ENCODE measurements around the gene COL17A1.

Gene COL17A1

DNA sequence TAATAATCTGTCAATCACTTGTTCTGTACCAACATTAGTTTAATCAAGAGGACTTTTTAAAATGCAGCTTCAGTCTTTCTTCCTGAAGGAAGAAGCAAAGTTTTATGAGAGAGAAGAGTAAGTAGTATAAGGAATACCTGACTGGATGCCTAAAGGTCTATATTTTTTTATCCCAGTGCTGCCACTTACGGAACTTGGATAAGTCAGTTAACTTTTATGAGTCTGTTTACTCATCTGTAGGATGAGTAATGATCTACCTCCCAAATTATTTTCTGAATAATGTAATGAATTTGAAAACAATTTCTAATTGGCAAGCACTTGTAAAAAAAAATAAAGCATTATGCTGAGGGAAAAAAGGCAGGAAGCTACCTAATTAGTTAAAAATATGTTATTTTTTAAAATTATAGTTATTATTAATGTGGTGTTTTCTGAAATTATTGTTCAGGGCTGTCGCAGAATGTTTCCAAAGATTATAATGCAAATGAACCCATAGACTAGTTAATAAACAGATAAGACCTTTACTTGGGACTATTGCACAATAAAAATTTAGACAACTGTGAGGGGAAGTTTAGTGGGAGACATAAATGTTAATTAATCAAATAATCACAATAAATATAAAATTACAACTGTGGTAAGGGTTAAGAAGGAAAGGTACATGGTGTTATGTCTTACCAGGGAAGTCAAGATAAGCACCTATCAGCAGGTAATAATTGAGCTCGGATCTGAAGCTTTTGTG lies 94.1 kb downstream of the COL17A1 start:
- Histone ChIP-seq H3K9ac (ENCODE audit: low read length) (no peak overlapping the region), H3K27me3 (replicated peaks; ENCODE audit: insufficient read depth, low read length) (no peaks in the 10 kb centered on the region), H3K4me2 (ENCODE audit: low read depth, low read length) (no peak overlapping the region), H4K20me1 (ENCODE audit: insufficient read depth, low read length) (no peaks in the 10 kb centered on the region), H3K4me3 (ENCODE audit: low read length) (no peak overlapping the region), H3K36me3 (replicated peaks; ENCODE audit: insufficient read depth, low read length) (0 out of 2 replicates have a peak, but pooled peaks cover 3% of the 10 kb centered on the region), H3F3A (ENCODE audit: insufficient read depth, low read length) (no peaks in the 10 kb centered on the region), H3K9me3 (replicated peaks; ENCODE audit: insufficient read depth, low read length) (no peaks in the 10 kb centered on the region), H3K4me1 (ENCODE audit: low read length) (no peaks in the 10 kb centered on the region), H3K27ac (ENCODE audit: low read length) (no peak overlapping the region), H3K79me2 (ENCODE audit: low read length) (peaks cover 37% of the 10 kb centered on the region), H2AFZ (ENCODE audit: low read length) (no peak overlapping the region), H3K9me2 (replicated peaks; ENCODE audit: insufficient read depth, low read length) (no peaks in the 10 kb centered on the region)
- TF ChIP-seq EZH2phosphoT487 (IDR thresholded peaks at IDR 0.05; ENCODE audit: low read length) = no peak
- TF ChIP-seq, protein P1, sequence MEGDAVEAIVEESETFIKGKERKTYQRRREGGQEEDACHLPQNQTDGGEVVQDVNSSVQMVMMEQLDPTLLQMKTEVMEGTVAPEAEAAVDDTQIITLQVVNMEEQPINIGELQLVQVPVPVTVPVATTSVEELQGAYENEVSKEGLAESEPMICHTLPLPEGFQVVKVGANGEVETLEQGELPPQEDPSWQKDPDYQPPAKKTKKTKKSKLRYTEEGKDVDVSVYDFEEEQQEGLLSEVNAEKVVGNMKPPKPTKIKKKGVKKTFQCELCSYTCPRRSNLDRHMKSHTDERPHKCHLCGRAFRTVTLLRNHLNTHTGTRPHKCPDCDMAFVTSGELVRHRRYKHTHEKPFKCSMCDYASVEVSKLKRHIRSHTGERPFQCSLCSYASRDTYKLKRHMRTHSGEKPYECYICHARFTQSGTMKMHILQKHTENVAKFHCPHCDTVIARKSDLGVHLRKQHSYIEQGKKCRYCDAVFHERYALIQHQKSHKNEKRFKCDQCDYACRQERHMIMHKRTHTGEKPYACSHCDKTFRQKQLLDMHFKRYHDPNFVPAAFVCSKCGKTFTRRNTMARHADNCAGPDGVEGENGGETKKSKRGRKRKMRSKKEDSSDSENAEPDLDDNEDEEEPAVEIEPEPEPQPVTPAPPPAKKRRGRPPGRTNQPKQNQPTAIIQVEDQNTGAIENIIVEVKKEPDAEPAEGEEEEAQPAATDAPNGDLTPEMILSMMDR (IDR thresholded peaks at IDR 0.05; ENCODE audit: low read length) = no peak
- TF ChIP-seq EZH2 (optimal IDR thresholded peaks at IDR 0.05; ENCODE audit: low read depth, low read length) = no peak
- DNase-seq = no peak

DNA sequence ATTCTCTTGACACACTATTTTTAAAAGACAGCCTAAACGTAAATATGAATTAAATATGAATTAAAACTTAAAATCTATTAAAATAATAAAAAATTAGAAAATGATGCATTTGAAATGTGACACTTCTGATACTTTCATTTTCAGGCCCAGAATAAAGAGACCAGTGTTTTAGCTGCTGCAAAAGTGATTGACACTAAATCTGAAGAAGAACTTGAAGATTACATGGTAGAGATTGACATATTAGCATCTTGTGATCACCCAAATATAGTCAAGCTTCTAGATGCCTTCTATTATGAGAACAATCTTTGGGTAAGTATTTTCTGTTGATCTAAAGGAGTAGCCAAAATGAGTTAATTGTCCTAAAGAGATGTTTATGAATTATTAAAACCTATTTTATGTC lies 95.1 kb downstream of the COL17A1 start:
- Histone ChIP-seq H3K9me2 (replicated peaks; ENCODE audit: insufficient read depth, low read length) (no peaks in the 10 kb centered on the region), H3K27me3 (replicated peaks; ENCODE audit: insufficient read depth, low read length) (no peaks in the 10 kb centered on the region), H2AFZ (ENCODE audit: low read length) (no peak overlapping the region), H4K20me1 (ENCODE audit: insufficient read depth, low read length) (no peaks in the 10 kb centered on the region), H3K4me3 (ENCODE audit: low read length) (no peak overlapping the region), H3K4me2 (ENCODE audit: low read depth, low read length) (no peak overlapping the region), H3K36me3 (replicated peaks; ENCODE audit: insufficient read depth, low read length) (0 out of 2 replicates have a peak, but pooled peaks cover 3% of the 10 kb centered on the region), H3K79me2 (ENCODE audit: low read length) (peaks cover 47% of the 10 kb centered on the region), H3F3A (ENCODE audit: insufficient read depth, low read length) (no peaks in the 10 kb centered on the region), H3K9me3 (replicated peaks; ENCODE audit: insufficient read depth, low read length) (no peaks in the 10 kb centered on the region), H3K4me1 (ENCODE audit: low read length) (no peaks in the 10 kb centered on the region), H3K27ac (ENCODE audit: low read length) (no peak overlapping the region), H3K9ac (ENCODE audit: low read length) (no peak overlapping the region)
- TF ChIP-seq, protein P1 (IDR thresholded peaks at IDR 0.05; ENCODE audit: low read length) = no peak
- no peak for TF ChIP-seq EZH2 (optimal IDR thresholded peaks at IDR 0.05; ENCODE audit: low read depth, low read length)
- TF ChIP-seq EZH2phosphoT487 (IDR thresholded peaks at IDR 0.05; ENCODE audit: low read length) = no peak
- no peak for DNase-seq

DNA sequence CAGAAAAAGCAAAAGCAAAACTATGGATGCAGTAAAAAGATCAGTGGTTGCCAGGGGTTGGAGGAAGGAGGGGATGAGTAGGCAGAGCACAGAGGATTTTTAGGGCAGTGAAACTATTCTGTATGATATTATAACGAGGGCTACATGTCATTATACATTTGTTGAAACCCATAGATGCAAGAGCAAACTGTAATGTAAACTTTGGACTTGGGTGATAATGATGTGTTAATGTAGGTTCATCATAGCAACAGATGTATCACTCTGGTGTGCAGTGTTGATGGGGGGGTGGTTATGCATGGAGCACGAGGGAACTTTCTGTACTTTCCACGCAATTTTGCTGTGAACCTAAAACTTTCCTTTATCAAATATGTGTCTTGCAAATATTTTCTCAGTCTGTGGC lies 95.6 kb downstream of the COL17A1 start:
- Histone ChIP-seq H3F3A (ENCODE audit: insufficient read depth, low read length) (no peaks in the 10 kb centered on the region), H4K20me1 (ENCODE audit: insufficient read depth, low read length) (no peaks in the 10 kb centered on the region), H3K27me3 (replicated peaks; ENCODE audit: insufficient read depth, low read length) (no peaks in the 10 kb centered on the region), H3K4me2 (ENCODE audit: low read depth, low read length) (no peak overlapping the region), H3K27ac (ENCODE audit: low read length) (no peak overlapping the region), H3K36me3 (replicated peaks; ENCODE audit: insufficient read depth, low read length) (0 out of 2 replicates have a peak, but pooled peaks cover 3% of the 10 kb centered on the region), H3K4me1 (ENCODE audit: low read length) (peaks cover 2% of the 10 kb centered on the region), H3K79me2 (ENCODE audit: low read length) (peaks cover 50% of the 10 kb centered on the region), H2AFZ (ENCODE audit: low read length) (no peak overlapping the region), H3K9me2 (replicated peaks; ENCODE audit: insufficient read depth, low read length) (no peaks in the 10 kb centered on the region), H3K9me3 (replicated peaks; ENCODE audit: insufficient read depth, low read length) (no peaks in the 10 kb centered on the region), H3K9ac (ENCODE audit: low read length) (no peak overlapping the region), H3K4me3 (ENCODE audit: low read length) (no peak overlapping the region)
- no peak for DNase-seq
- no peak for TF ChIP-seq EZH2 (optimal IDR thresholded peaks at IDR 0.05; ENCODE audit: low read depth, low read length)
- TF ChIP-seq EZH2phosphoT487 (IDR thresholded peaks at IDR 0.05; ENCODE audit: low read length) = no peak
- TF ChIP-seq, protein P1 (IDR thresholded peaks at IDR 0.05; ENCODE audit: low read length) = no peak

Data from MM.1S (cell line).